HG02642 (cell line): ENCODE results near the gene TMEM179.

Experiments
- ATAC-seq: cut with Tn5 transposase; IDR thresholded peaks from one replicate; pipeline ENCODE4 v1.9.1; 2021; ENCODE audit warnings: mild to moderate bottlenecking; ENCODE audit not compliant: unreplicated experiment, poor library complexity

TMEM179 gene

GRCh38 chr14:104547998-104548700 lies 56.4 kb downstream of the TMEM179 start:
- ATAC-seq, result no peak

DNA sequence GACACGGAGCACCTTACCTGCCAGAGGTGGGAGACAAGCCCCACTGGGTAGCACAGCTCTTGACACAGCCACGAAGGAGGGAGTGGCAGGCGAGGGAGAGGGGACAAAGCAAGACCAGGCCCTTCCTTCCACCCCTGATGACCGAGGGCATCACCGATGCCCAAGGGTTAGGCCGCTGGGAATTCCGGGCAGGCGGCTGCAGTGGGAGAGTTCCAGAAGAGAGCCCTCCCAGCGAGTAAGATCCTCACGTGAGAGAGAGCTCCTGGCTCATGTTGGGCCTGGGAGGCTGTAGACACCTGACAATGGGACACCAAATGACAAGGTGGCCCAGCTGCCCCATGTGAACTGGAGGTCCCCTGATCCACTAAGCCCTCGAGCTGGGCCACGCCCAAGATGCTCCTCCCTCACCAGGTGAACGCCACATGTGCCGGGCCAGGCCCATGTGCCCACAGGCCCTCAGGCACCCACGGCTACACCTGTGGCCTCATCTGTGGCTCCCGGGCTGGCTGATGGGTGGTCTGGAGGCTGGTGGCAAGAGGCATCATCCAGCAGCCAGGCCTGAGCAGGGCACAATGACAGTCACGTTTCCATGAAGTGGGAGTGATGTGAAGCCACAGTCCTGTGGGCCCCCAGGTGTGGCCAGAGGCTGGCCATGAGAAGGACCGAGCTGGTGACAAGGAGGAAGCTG lies 57.1 kb downstream of the TMEM179 start:
- no peak for ATAC-seq

DNA sequence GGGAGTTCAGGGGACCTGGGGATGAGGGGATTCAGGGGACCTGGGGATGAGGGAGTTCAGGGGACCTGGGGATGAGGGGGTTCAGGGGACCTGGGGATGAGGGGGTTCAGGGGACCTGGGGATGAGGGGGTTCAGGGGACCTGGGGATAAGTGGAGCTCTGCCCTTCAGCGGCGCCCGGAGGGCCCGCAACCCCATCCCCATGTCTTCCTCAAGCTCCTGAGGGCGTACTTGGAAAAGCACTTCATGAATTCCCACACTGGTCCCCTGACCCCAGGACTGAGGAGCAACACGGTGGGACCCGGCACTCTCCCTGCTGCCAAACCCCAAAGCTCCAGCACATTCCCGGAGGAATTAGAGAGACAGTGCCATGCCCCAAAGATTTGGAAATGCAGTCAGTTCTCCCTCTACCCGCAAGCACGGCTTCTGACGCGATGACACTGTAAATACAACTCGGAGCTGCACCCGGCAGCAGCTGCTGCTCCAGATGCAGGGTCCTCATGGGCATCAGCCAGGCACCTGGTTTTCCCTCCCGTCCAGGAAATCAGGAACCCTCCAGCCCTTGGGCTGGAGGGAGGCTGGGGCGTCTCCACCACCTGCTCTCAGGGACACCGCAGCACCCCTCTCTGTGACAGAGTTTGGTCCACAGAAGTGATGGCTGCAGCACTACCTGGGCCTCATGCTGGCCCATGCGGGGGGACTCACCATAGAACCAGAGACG lies 57.8 kb downstream of the TMEM179 start:
- no peak for ATAC-seq

DNA sequence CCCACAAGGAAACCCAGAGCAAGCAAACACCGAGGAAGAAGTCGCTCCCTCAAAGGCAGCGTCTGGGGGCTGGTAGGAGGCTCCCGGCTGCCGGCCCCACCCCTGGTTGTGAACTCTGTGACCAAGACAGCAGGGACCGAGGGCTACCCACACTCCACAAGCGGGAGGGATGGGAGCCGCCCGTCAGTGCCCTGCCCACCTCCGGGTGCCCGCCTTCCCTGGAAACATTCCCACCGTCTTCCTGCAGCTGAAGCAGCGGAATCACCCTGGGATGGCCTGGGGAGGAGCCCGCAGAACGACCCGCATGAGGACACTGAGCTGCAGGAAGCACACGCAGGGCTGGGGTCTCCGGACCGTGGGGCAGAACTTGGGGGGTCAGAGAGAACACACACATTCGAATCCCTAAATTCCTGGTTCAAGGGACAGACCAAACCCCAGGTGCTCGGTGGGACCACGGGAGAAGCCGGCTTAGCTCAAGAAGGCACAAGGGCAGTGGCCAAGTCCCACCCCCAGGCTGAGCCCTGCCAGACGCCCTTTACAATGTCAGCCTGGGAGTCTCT lies 58.5 kb downstream of the TMEM179 start:
- ATAC-seq, result no peak

DNA sequence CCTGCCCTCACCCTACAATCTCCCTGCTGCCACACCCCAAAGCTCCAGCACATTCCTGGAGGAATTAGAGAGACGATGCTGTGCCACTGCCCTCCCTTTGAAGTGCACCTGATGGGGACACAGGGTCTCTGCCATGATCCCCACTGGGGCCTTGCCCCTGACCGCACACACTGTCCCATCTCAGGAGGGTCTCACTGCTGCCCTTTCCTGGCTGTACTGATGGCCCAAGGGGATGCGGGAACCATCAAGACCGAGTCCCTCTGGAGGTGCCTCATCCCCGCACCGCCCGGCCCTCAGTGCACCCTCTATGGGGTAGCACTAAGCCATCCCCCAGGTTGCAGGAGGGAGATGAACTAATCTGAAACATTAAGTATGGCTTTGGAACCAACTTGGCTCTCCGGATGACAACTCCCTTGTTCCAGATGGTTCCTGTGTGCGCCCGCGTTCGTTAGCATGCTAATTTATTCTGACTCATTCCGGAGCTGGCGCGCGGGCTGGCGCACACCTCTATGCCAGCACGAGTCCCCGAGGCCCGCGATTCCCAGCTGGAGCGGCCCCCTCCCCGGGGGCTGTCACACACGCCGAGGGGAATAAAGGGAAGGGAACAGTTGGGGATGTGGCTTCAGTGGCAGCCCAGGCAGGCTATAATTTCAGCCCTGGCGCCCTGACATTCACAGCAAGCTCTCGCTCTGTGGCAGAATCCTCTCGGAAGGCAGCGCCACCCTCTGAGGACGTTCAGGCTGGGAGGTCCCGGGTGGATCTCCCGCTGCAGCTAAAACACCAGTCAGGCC lies 59.2 kb downstream of the TMEM179 start:
- no peak for ATAC-seq

DNA sequence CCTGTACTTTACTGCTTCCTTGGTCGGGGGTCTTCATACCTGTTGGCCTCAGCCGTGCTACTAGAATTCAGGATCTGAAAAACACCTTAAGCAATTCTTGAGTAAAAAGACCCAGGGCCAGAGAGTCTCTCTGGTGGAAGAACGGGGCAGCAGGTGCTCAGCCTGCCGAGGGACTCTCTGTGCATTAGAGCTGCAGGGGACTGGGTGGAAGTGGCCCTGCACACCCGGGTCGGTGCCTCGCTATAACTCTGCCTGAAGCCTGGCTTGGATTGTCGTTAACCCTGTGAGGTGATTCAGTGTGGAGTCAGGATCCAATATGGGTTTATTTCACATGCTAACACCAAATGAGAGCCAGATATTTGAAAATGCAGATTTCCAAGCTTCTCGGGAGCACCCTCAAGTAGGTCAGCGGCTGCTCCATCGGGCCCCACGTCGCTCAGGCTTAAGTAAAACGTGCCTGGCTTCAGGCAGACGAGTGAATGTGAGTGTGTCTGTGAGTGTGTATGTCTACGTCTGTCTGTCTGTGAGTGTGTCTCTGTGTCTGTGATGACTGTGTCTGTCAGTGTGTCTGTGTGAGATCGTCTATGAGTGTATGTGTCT lies 60.1 kb downstream of the TMEM179 start:
- ATAC-seq, result no peak

DNA sequence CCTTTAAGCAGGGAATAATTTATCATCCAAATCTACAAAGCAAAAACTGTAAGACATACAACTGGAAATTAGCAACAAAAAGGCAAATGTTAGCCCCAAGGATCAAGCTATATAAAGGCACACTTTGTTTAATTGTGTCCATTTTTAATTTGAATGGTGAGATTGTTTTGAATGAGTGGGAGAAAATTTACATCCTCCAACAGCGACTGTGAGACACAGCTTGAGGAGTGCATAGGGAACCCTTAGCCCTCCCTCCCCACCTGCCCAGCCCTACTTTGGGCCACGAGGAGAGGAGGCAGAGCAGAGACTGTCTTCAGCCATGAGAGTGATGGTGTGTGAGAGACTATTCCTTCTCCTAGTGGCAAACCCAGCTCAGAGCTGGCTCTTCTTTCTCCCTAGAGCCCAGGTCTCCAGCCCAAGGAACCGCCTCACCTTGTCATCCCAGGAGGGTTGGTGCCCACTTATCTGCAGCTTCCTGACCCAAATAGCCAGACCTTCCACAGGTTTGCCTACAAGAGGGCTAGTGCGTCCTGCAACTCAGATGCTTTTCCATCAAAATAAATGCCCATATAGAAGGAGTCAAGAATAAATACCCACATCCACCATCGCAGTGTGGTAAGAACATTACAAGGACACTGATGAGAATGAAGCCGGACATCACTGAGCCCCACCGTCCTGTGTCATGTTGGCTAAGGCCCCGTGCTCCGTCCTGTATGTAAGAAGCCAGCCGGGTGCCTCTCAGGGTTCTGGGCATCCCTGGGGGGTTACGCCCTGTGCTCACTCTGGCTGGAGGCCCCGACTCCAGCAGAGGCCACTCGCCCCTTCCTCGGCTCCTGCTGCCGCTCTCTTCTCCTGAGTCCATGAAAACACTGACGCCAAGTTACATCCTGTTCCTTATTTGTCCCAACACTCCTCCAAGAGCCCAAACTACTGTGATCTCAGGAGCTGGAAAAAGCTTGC lies 61.4 kb downstream of the TMEM179 start:
- no peak for ATAC-seq

DNA sequence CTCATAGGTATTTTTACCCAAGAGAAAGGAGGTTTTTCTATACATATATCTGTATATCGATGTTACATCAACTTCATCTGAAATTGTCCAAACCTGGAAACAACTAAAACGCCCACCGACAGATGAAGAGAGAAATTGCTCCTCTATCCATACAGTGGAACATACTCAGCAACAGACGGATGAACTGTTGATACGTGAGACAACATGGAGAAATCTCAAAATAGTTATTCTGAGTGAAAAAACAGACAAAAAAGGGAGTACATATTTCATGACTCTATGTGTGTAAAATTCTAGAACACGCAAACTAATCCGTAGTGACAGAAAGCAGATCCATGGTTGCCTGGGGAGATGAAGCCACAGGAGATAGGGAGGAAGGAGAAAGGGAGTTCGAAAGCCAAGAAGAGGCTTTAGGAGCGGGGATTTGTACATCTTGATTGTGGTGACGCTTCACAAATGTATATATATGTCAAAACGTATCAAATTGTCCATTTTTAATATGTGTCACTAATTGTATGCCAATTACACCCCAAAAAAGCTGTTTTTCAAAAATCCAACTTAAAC lies 62.6 kb downstream of the TMEM179 start:
- ATAC-seq, result no peak
